ENCODE data around the gene CKAP2L. TPM values are rescaled to one million over a fixed set of nuclear protein-coding genes. Genes with fewer than 3 reads are reported as not detected.

CKAP2L gene
- total RNA-seq, 4 donors from 2014 or later: 0.50 to 1.8 TPM; not detected in 2

GRCh38 chr2:112772911-112773475 is 8.6 kb upstream of the CKAP2L start:
- H3K27me3 ChIP-seq: no peaks in the 10 kb centered on the region
- no peaks in the 10 kb centered on the region for H3K9me3 ChIP-seq
- TF ChIP-seq EP300 (IDR thresholded peaks at IDR 0.05) (no peak), POLR2A (IDR thresholded peaks at IDR 0.05) (no peak), CTCF (IDR thresholded peaks at IDR 0.05) (no peak), POLR2AphosphoS5 (IDR thresholded peaks at IDR 0.05) (no peak)
- no peak for ATAC-seq
- no peak overlapping the region for H3K27ac ChIP-seq
- H3K36me3 ChIP-seq: no peaks in the 10 kb centered on the region
- H3K4me3 ChIP-seq: no peak overlapping the region
- no peaks in the 10 kb centered on the region for H3K4me1 ChIP-seq
- whole genome bisulfite sequencing, 2 donors (ENCODE audit: low coverage in 1 of 2): 56 to 100% methylated on average over 1 to 2 of the region's 2 CpGs

- no peak for ATAC-seq
- WGBS, 2 donors (ENCODE audit: low coverage in 1 of 2): 74 to 91% methylated on average over 4 of the region's 4 CpGs
- H3K27ac ChIP-seq: no peak overlapping the region
- H3K36me3 ChIP-seq: no peaks in the 10 kb centered on the region
- no peaks in the 10 kb centered on the region for H3K4me1 ChIP-seq
- no peak for TF ChIP-seq POLR2A (IDR thresholded peaks at IDR 0.05)
- no peak for TF ChIP-seq POLR2AphosphoS5 (IDR thresholded peaks at IDR 0.05)
- H3K4me3 ChIP-seq: no peak overlapping the region
- H3K9me3 ChIP-seq: no peaks in the 10 kb centered on the region
- no peaks in the 10 kb centered on the region for H3K27me3 ChIP-seq
Measured at GRCh38 chr2:112772322-112772721, 7.9 kb upstream of the CKAP2L start.

GRCh38 chr2:112768432-112768831 is 4.0 kb upstream of the CKAP2L start:
- no peaks in the 10 kb centered on the region for H3K27me3 ChIP-seq
- H3K36me3 ChIP-seq: no peaks in the 10 kb centered on the region
- no peak overlapping the region for H3K27ac ChIP-seq
- H3K9me3 ChIP-seq: no peaks in the 10 kb centered on the region
- H3K4me1 ChIP-seq: peaks cover 0 to 17% (median 11%) of the 10 kb centered on the region in 3 donors
- H3K4me3 ChIP-seq: no peak overlapping the region
- no peak for ATAC-seq
- 47 to 64% methylated on average over 1 of the region's 1 CpG for WGBS, 2 donors (ENCODE audit: low coverage in 1 of 2)
- TF ChIP-seq CTCF (IDR thresholded peaks at IDR 0.05) (no peak), POLR2A (IDR thresholded peaks at IDR 0.05) (no peak), EP300 (IDR thresholded peaks at IDR 0.05) (no peak), POLR2AphosphoS5 (IDR thresholded peaks at IDR 0.05) (no peak)

GRCh38 chr2:112767693-112768330 is 3.4 kb upstream of the CKAP2L start:
- no peaks in the 10 kb centered on the region for H3K27me3 ChIP-seq
- H3K36me3 ChIP-seq: no peaks in the 10 kb centered on the region
- H3K9me3 ChIP-seq: no peaks in the 10 kb centered on the region
- TF ChIP-seq POLR2AphosphoS5 (IDR thresholded peaks at IDR 0.05) (no peak), EP300 (IDR thresholded peaks at IDR 0.05) (no peak), POLR2A (IDR thresholded peaks at IDR 0.05) (no peak), CTCF (IDR thresholded peaks at IDR 0.05) (no peak)
- H3K4me1 ChIP-seq: peaks cover 0 to 17% (median 11%) of the 10 kb centered on the region in 3 donors
- no peak overlapping the region for H3K27ac ChIP-seq
- WGBS, 2 donors (ENCODE audit: low coverage in 1 of 2): 65% methylated on average over 5 of the region's 6 CpGs
- no peak overlapping the region for H3K4me3 ChIP-seq
- no peak for ATAC-seq

- no peak for TF ChIP-seq CTCF (IDR thresholded peaks at IDR 0.05)
- no peak for TF ChIP-seq POLR2A (IDR thresholded peaks at IDR 0.05)
- no peak for TF ChIP-seq POLR2AphosphoS5 (IDR thresholded peaks at IDR 0.05)
- H3K9me3 ChIP-seq: no peaks in the 10 kb centered on the region
- H3K4me1 ChIP-seq: peaks cover 0 to 17% (median 11%) of the 10 kb centered on the region in 3 donors
- WGBS, 2 donors (ENCODE audit: low coverage in 1 of 2): 30 to 44% methylated on average over 4 of the region's 4 CpGs
- H3K27me3 ChIP-seq: no peaks in the 10 kb centered on the region
- H3K27ac ChIP-seq: peak overlapping the region in 3 of 4 donors; percentile 67 to 81 (median 73)
- H3K36me3 ChIP-seq: no peaks in the 10 kb centered on the region
- peak overlapping the region; percentile 72 to 84 for H3K4me3 ChIP-seq
- ATAC-seq: no peak
Measured at GRCh38 chr2:112765251-112765650, 842 bp upstream of the CKAP2L start.
